WTC11 (cell line): ENCODE results near the gene TBL1Y. TPM values are rescaled to one million over a fixed set of nuclear protein-coding genes. Genes with fewer than 3 reads are reported as not detected.

Experiments
- ATAC-seq: fragments of 200-7000 bp; cut with Tn5 transposase; 2 replicates; pipeline ENCODE4 v1.10.0; 2021; ENCODE audit warnings: mild to moderate bottlenecking, moderate library complexity
- CTCF ChIA-PET: fragments of 300-600 bp; sonication (Branson Sonifier 250); formaldehyde crosslinking; loops from one replicate; lab custom pipeline; 2021; ENCODE audit warnings: antibody characterized with exemption; lab: Charles Lee
- POLR2A ChIA-PET: fragments of 350-600 bp; sonication (Branson Sonifier 250); formaldehyde crosslinking; loops from one replicate; lab custom pipeline; 2021; ENCODE audit warnings: antibody characterized with exemption; lab: Charles Lee
- DNase-seq: peaks from one replicate; pipeline ENCODE4 v3.0.0; 2021; ENCODE audit warnings: low spot score
- H3K27ac Mint-ChIP-seq: 2 replicates; pipeline ENCODE4 v1.8.0; 2021; ENCODE audit warnings: mixed read lengths
- H3K27me3 Mint-ChIP-seq: 2 replicates; pipeline ENCODE4 v1.8.0; 2021; ENCODE audit warnings: low read depth, mild to moderate bottlenecking, moderate library complexity, mixed read lengths
- H3K36me3 Mint-ChIP-seq: 2 replicates; pipeline ENCODE4 v1.8.0; 2021; ENCODE audit warnings: mixed read lengths
- H3K4me1 Mint-ChIP-seq: 2 replicates; pipeline ENCODE4 v1.8.0; 2022; ENCODE audit warnings: mixed read lengths
- H3K4me3 Mint-ChIP-seq: 2 replicates; pipeline ENCODE4 v1.8.0; 2021; ENCODE audit warnings: mild to moderate bottlenecking, moderate library complexity, mixed read lengths
- H3K9me3 Mint-ChIP-seq: 2 replicates; pipeline ENCODE4 v1.8.0; 2021; ENCODE audit warnings: mixed read lengths
- ELF4 ChIP-seq: sonication (generic); formaldehyde crosslinking; IDR thresholded peaks from 2 replicates; pipeline ENCODE4 v1.8.1; 2022; ENCODE audit warnings: low read depth, mild to moderate bottlenecking, moderate library complexity, missing genetic modification reagents
- ESRRA ChIP-seq: sonication (generic); formaldehyde crosslinking; IDR thresholded peaks from 2 replicates; pipeline ENCODE4 v1.8.1; 2022; ENCODE audit warnings: mild to moderate bottlenecking, missing genetic modification reagents, borderline replicate concordance
- FOXJ3 ChIP-seq: sonication (generic); formaldehyde crosslinking; IDR thresholded peaks from 2 replicates; pipeline ENCODE4 v1.9.0; 2021; ENCODE audit warnings: missing genetic modification reagents, mild to moderate bottlenecking, borderline replicate concordance
- GABPB1 ChIP-seq: sonication (generic); formaldehyde crosslinking; IDR thresholded peaks from 2 replicates; pipeline ENCODE4 v1.8.1; 2023; ENCODE audit warnings: mild to moderate bottlenecking, missing genetic modification reagents
- KAT7 ChIP-seq: sonication (generic); formaldehyde crosslinking; IDR thresholded peaks from 2 replicates; pipeline ENCODE4 v1.8.1; 2023; ENCODE audit warnings: missing genetic modification reagents, mild to moderate bottlenecking, borderline replicate concordance
- NR3C1 ChIP-seq: sonication (generic); formaldehyde crosslinking; conservative IDR thresholded peaks from 2 replicates; pipeline ENCODE4 v1.8.1; 2023; ENCODE audit warnings: low read depth, mild to moderate bottlenecking, missing genetic modification reagents
- RELA ChIP-seq: sonication (generic); formaldehyde crosslinking; IDR thresholded peaks from 2 replicates; pipeline ENCODE4 v1.8.1; 2022; ENCODE audit warnings: missing genetic modification reagents, mild to moderate bottlenecking, borderline replicate concordance
- SMAD3 ChIP-seq: sonication (generic); formaldehyde crosslinking; IDR thresholded peaks from 2 replicates; pipeline ENCODE4 v1.8.0; 2022; ENCODE audit warnings: missing genetic modification reagents, mild to moderate bottlenecking, borderline replicate concordance
- STAT6 ChIP-seq: sonication (generic); formaldehyde crosslinking; conservative IDR thresholded peaks from 2 replicates; pipeline ENCODE4 v1.8.1; 2023; ENCODE audit warnings: mild to moderate bottlenecking, low read depth, missing genetic modification reagents, moderate library complexity
- TCF7 ChIP-seq: sonication (generic); formaldehyde crosslinking; IDR thresholded peaks from 2 replicates; pipeline ENCODE4 v1.8.0; 2022; ENCODE audit warnings: mild to moderate bottlenecking, low read depth, missing genetic modification reagents, moderate library complexity
- TEAD1 ChIP-seq: sonication (generic); formaldehyde crosslinking; IDR thresholded peaks from 2 replicates; pipeline ENCODE4 v1.8.0; 2022; ENCODE audit warnings: mild to moderate bottlenecking, missing genetic modification reagents
- TEAD4 ChIP-seq: sonication (generic); formaldehyde crosslinking; IDR thresholded peaks from 2 replicates; pipeline ENCODE4 v1.8.0; 2022; ENCODE audit warnings: mild to moderate bottlenecking, missing genetic modification reagents
- ZBTB43 ChIP-seq: sonication (generic); formaldehyde crosslinking; IDR thresholded peaks from 2 replicates; pipeline ENCODE4 v1.8.1; 2023; ENCODE audit warnings: mild to moderate bottlenecking, missing genetic modification reagents
- ZNF263 ChIP-seq: sonication (generic); formaldehyde crosslinking; IDR thresholded peaks from 2 replicates; pipeline ENCODE4 v1.8.1; 2022; ENCODE audit warnings: low read depth, mild to moderate bottlenecking, moderate library complexity, missing genetic modification reagents
- ZNF396 ChIP-seq: fragments of 250-450 bp; sonication (Bioruptor Pico); IDR thresholded peaks from 2 replicates; pipeline ENCODE4 v1.8.0; 2021; ENCODE audit warnings: mild to moderate bottlenecking, moderate library complexity, borderline replicate concordance
- ZNF416 ChIP-seq: fragments of 250-450 bp; sonication (Bioruptor Pico); IDR thresholded peaks from 2 replicates; pipeline ENCODE4 v1.9.0; 2021; ENCODE audit warnings: mild to moderate bottlenecking, inconsistent platforms
- ZSCAN18 ChIP-seq: fragments of 250-450 bp; sonication (Bioruptor Pico); IDR thresholded peaks from 2 replicates; pipeline ENCODE4 v2.1.2; 2022; ENCODE audit warnings: mild to moderate bottlenecking, moderate library complexity
- total RNA-seq: library from RNA; stranded (reverse); gene quantifications from 3 replicates; pipeline ENCODE4 v1.2.3, GENCODE V29; 2021
- TF ChIP-seq, protein P1 (sequence below): sonication (generic); formaldehyde crosslinking; IDR thresholded peaks from 2 replicates; pipeline ENCODE4 v1.8.1; 2023; ENCODE audit warnings: mild to moderate bottlenecking, missing genetic modification reagents
- TF ChIP-seq, protein P2 (sequence below): fragments of 250-450 bp; sonication (Bioruptor Pico); IDR thresholded peaks from 2 replicates; pipeline ENCODE4 v1.9.0; 2021; ENCODE audit warnings: mild to moderate bottlenecking
- TF ChIP-seq, protein P3 (sequence below): sonication (generic); formaldehyde crosslinking; IDR thresholded peaks from 2 replicates; pipeline ENCODE4 v1.8.1; 2022; ENCODE audit warnings: mild to moderate bottlenecking, missing genetic modification reagents, moderate library complexity, borderline replicate concordance

Gene TBL1Y
- total RNA-seq, 1 experiment from 2014 or later: not detected

- H3K27ac Mint-ChIP-seq: no peak overlapping the region
- POLR2A ChIA-PET: no interaction called here
- DNase-seq: no peak
- no peaks in the 10 kb centered on the region for H3K4me1 Mint-ChIP-seq
- H3K4me3 Mint-ChIP-seq: no peak overlapping the region
- H3K27me3 Mint-ChIP-seq: no peaks in the 10 kb centered on the region
- TF ChIP-seq TEAD1 (CRISPR knock-in tag) (no peak), ZNF416 (no peak), KAT7 (CRISPR knock-in tag) (no peak), ZBTB43 (no peak), ZSCAN18 (no peak), ZNF396 (CRISPR knock-in tag) (no peak), ZNF263 (CRISPR knock-in tag) (no peak), STAT6 (CRISPR knock-in tag) (no peak), TCF7 (CRISPR knock-in tag) (no peak), NR3C1 (CRISPR knock-in tag) (no peak), SMAD3 (CRISPR knock-in tag) (no peak), FOXJ3 (CRISPR knock-in tag) (no peak), GABPB1 (CRISPR knock-in tag) (no peak), ELF4 (CRISPR knock-in tag) (no peak), RELA (CRISPR knock-in tag) (no peak)
- TF ChIP-seq, protein P1, sequence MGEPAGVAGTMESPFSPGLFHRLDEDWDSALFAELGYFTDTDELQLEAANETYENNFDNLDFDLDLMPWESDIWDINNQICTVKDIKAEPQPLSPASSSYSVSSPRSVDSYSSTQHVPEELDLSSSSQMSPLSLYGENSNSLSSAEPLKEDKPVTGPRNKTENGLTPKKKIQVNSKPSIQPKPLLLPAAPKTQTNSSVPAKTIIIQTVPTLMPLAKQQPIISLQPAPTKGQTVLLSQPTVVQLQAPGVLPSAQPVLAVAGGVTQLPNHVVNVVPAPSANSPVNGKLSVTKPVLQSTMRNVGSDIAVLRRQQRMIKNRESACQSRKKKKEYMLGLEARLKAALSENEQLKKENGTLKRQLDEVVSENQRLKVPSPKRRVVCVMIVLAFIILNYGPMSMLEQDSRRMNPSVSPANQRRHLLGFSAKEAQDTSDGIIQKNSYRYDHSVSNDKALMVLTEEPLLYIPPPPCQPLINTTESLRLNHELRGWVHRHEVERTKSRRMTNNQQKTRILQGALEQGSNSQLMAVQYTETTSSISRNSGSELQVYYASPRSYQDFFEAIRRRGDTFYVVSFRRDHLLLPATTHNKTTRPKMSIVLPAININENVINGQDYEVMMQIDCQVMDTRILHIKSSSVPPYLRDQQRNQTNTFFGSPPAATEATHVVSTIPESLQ (CRISPR knock-in tag): no peak
- CTCF ChIA-PET: no interaction called here
- ATAC-seq: no peak
- no peaks in the 10 kb centered on the region for H3K9me3 Mint-ChIP-seq
- no peaks in the 10 kb centered on the region for H3K36me3 Mint-ChIP-seq
These were observed 61.9 kb downstream of the TBL1Y start for GRCh38 chrY:6972271-6972887.

GRCh38 chrY:6974971-6975370 lies 64.5 kb downstream of the TBL1Y start:
- ChIA-PET CTCF (no interaction called here), POLR2A (no interaction called here)
- no peak for DNase-seq
- H3K4me1 Mint-ChIP-seq: no peaks in the 10 kb centered on the region
- H3K9me3 Mint-ChIP-seq: no peaks in the 10 kb centered on the region
- TF ChIP-seq, protein P2, sequence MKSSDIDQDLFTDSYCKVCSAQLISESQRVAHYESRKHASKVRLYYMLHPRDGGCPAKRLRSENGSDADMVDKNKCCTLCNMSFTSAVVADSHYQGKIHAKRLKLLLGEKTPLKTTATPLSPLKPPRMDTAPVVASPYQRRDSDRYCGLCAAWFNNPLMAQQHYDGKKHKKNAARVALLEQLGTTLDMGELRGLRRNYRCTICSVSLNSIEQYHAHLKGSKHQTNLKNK (CRISPR knock-in tag): no peak
- TF ChIP-seq TEAD4 (CRISPR knock-in tag) (no peak), ESRRA (CRISPR knock-in tag) (no peak), GABPB1 (CRISPR knock-in tag) (no peak)
- TF ChIP-seq, protein P1 (CRISPR knock-in tag): no peak
- TF ChIP-seq, protein P3, sequence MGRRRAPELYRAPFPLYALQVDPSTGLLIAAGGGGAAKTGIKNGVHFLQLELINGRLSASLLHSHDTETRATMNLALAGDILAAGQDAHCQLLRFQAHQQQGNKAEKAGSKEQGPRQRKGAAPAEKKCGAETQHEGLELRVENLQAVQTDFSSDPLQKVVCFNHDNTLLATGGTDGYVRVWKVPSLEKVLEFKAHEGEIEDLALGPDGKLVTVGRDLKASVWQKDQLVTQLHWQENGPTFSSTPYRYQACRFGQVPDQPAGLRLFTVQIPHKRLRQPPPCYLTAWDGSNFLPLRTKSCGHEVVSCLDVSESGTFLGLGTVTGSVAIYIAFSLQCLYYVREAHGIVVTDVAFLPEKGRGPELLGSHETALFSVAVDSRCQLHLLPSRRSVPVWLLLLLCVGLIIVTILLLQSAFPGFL: no peak
- TF ChIP-seq, all 79 proteins: peak for 0
- ATAC-seq: no peak
- Mint-ChIP-seq H3K27ac (no peak overlapping the region), H3K27me3 (no peaks in the 10 kb centered on the region), H3K36me3 (no peaks in the 10 kb centered on the region), H3K4me3 (no peak overlapping the region)
